ENCODE data around the gene NUDT2.
"Not testable (repeated sequence)": the region's sequence is repeated elsewhere in the genome, so short reads cannot be mapped to it uniquely, and the experiment has no call there.

NUDT2 gene

GRCh38 chr9:34337403-34337802 is 8.0 kb downstream of the NUDT2 start:
- no peak for DNase-seq

GRCh38 chr9:34338079-34338478 is 8.7 kb downstream of the NUDT2 start:
- DNase-seq: not testable (repeated sequence)

- no peak for DNase-seq
Measured at GRCh38 chr9:34338665-34339385, 9.5 kb downstream of the NUDT2 start.

- no peak for DNase-seq
Measured at GRCh38 chr9:34341659-34342295, 12.4 kb downstream of the NUDT2 start.

GRCh38 chr9:34343090-34343489 is 13.7 kb downstream of the NUDT2 start:
- DNase-seq: no peak

- no peak for DNase-seq
Measured at GRCh38 chr9:34343605-34344004, 14.2 kb downstream of the NUDT2 start.

GRCh38 chr9:34346873-34347799 is 17.8 kb downstream of the NUDT2 start:
- DNase-seq: no peak

- no peak for DNase-seq
Measured at GRCh38 chr9:34347800-34348158, 18.4 kb downstream of the NUDT2 start.

GRCh38 chr9:34349324-34349723 is 20.0 kb downstream of the NUDT2 start:
- DNase-seq: no peak

- DNase-seq: not testable (repeated sequence)
Measured at GRCh38 chr9:34352122-34352652, 22.8 kb downstream of the NUDT2 start.

GRCh38 chr9:34352957-34353356 is 23.6 kb downstream of the NUDT2 start:
- DNase-seq: not testable (repeated sequence)

- DNase-seq: no peak
Measured at GRCh38 chr9:34362614-34363214, 33.3 kb downstream of the NUDT2 start.

- DNase-seq: no peak
Measured at GRCh38 chr9:34363619-34364351, 34.4 kb downstream of the NUDT2 start.

- no peak for DNase-seq
Measured at GRCh38 chr9:34365282-34365681, 35.9 kb downstream of the NUDT2 start.

- no peak for DNase-seq
Measured at GRCh38 chr9:34366365-34366764, 37.0 kb downstream of the NUDT2 start.

GRCh38 chr9:34367751-34368410 is 38.5 kb downstream of the NUDT2 start:
- not testable (repeated sequence) for DNase-seq

- DNase-seq: not testable (repeated sequence)
Measured at GRCh38 chr9:34368796-34369195, 39.4 kb downstream of the NUDT2 start.

- no peak for DNase-seq
Measured at GRCh38 chr9:34369636-34370035, 40.3 kb downstream of the NUDT2 start.

- DNase-seq: no peak
Measured at GRCh38 chr9:34370335-34370969, 41.1 kb downstream of the NUDT2 start.

GRCh38 chr9:34370970-34371880 is 41.9 kb downstream of the NUDT2 start:
- no peak for DNase-seq

Data from stimulated activated CD8-positive, alpha-beta memory T cell treated with anti-CD3 and anti-CD28 coated beads, Interleukin-4, amount 100 ng/mL, for 48 hours (primary cell).